H1 (cell line): Measurements from ENCODE around the gene PLXDC2.

ENCODE experiments used
- ATF3 ChIP-seq: IDR thresholded peaks from 2 replicates; pipeline ENCODE4 v1.6.1; 2011; ENCODE audit warnings: low read depth, mild to moderate bottlenecking, low read length; ENCODE audit not compliant: insufficient read depth
- YY1 ChIP-seq: IDR thresholded peaks from 2 replicates; pipeline ENCODE4 v1.6.1; 2011; ENCODE audit warnings: low read depth, mild to moderate bottlenecking, low read length

- TF ChIP-seq ATF3 (no peak), YY1 (no peak)
Measured at GRCh38 chr10:19869370-19869769, 53.1 kb downstream of the PLXDC2 start.
